ENCODE measurements around the gene IL13. TPM values are rescaled to one million over a fixed set of nuclear protein-coding genes. Genes with fewer than 3 reads are reported as not detected.

Gene IL13
- total and polyA plus RNA-seq, 12 donors = 0.06 to 0.61 (median 0.21) TPM; not detected in 8

GRCh38 chr5:132684491-132684890, 26.5 kb downstream of the IL13 start:
- intact Hi-C loops (cut with DNase I) = no loop called here
- no peaks in the 10 kb centered on the region for H3K4me1 ChIP-seq (replicated peaks in 1 of 2)
- 79 to 90% (median 86%) methylated on average over 6 of the region's 6 CpGs for WGBS, 4 donors
- no peak overlapping the region for H3K4me3 ChIP-seq
- H3K27me3 ChIP-seq = no peaks in the 10 kb centered on the region
- DNase-seq = no peak
- no peak overlapping the region for H3K27ac ChIP-seq
- no peaks in the 10 kb centered on the region for H3K9me3 ChIP-seq (replicated peaks in 1 of 3)
- no peaks in the 10 kb centered on the region for H3K36me3 ChIP-seq (replicated peaks in 1 of 2)
- TF ChIP-seq CTCF (IDR thresholded peaks at IDR 0.05) = no peak
- TF ChIP-seq POLR2A (IDR thresholded peaks at IDR 0.05) = no peak

GRCh38 chr5:132684922-132685720, 27.1 kb downstream of the IL13 start:
- no peak overlapping the region for H3K27ac ChIP-seq
- no peaks in the 10 kb centered on the region for H3K9me3 ChIP-seq (replicated peaks in 1 of 3)
- no peaks in the 10 kb centered on the region for H3K36me3 ChIP-seq (replicated peaks in 1 of 2)
- intact Hi-C loops (cut with DNase I) = no loop called here
- no peaks in the 10 kb centered on the region for H3K27me3 ChIP-seq
- no peaks in the 10 kb centered on the region for H3K4me1 ChIP-seq (replicated peaks in 1 of 2)
- no peak for DNase-seq
- TF ChIP-seq POLR2A (IDR thresholded peaks at IDR 0.05) = no peak
- TF ChIP-seq CTCF (IDR thresholded peaks at IDR 0.05) = no peak
- 87 to 94% (median 91%) methylated on average over 12 of the region's 12 CpGs for WGBS, 4 donors
- no peak overlapping the region for H3K4me3 ChIP-seq

GRCh38 chr5:132686193-132686592, 28.2 kb downstream of the IL13 start:
- no peak for DNase-seq
- intact Hi-C loops (cut with DNase I) = no loop called here
- no peak for TF ChIP-seq CTCF (IDR thresholded peaks at IDR 0.05)
- no peak for TF ChIP-seq POLR2A (IDR thresholded peaks at IDR 0.05)

GRCh38 chr5:132687995-132688394, 30.0 kb downstream of the IL13 start:
- Histone ChIP-seq H3K4me3 (no peak overlapping the region), H3K9me3 (replicated peaks in 1 of 3) (no peaks in the 10 kb centered on the region), H3K36me3 (replicated peaks in 1 of 2) (no peaks in the 10 kb centered on the region), H3K27ac (no peak overlapping the region), H3K27me3 (no peaks in the 10 kb centered on the region), H3K4me1 (replicated peaks in 1 of 2) (no peaks in the 10 kb centered on the region)
- no peak for DNase-seq
- TF ChIP-seq POLR2A (IDR thresholded peaks at IDR 0.05) (no peak), CTCF (IDR thresholded peaks at IDR 0.05) (no peak)
- 89 to 94% (median 91%) methylated on average over 4 to 5 of the region's 5 CpGs for WGBS, 4 donors
- intact Hi-C loops (cut with DNase I) = no loop called here

More at GRCh38 chr5:132686193-132686592, 28.2 kb downstream of the IL13 start:
- no peak overlapping the region for H3K4me3 ChIP-seq
- H3K27ac ChIP-seq = no peak overlapping the region
- 88 to 92% (median 90%) methylated on average over 3 of the region's 3 CpGs for WGBS, 4 donors
- H3K36me3 ChIP-seq (replicated peaks in 1 of 2) = no peaks in the 10 kb centered on the region
- no peaks in the 10 kb centered on the region for H3K4me1 ChIP-seq (replicated peaks in 1 of 2)
- H3K9me3 ChIP-seq (replicated peaks in 1 of 3) = no peaks in the 10 kb centered on the region
- no peaks in the 10 kb centered on the region for H3K27me3 ChIP-seq
